ENCODE data around the gene TPM1.

- TF ChIP-seq, protein P1, sequence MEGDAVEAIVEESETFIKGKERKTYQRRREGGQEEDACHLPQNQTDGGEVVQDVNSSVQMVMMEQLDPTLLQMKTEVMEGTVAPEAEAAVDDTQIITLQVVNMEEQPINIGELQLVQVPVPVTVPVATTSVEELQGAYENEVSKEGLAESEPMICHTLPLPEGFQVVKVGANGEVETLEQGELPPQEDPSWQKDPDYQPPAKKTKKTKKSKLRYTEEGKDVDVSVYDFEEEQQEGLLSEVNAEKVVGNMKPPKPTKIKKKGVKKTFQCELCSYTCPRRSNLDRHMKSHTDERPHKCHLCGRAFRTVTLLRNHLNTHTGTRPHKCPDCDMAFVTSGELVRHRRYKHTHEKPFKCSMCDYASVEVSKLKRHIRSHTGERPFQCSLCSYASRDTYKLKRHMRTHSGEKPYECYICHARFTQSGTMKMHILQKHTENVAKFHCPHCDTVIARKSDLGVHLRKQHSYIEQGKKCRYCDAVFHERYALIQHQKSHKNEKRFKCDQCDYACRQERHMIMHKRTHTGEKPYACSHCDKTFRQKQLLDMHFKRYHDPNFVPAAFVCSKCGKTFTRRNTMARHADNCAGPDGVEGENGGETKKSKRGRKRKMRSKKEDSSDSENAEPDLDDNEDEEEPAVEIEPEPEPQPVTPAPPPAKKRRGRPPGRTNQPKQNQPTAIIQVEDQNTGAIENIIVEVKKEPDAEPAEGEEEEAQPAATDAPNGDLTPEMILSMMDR (IDR thresholded peaks at IDR 0.05): no peak
- TF ChIP-seq POLR2AphosphoS5 (IDR thresholded peaks at IDR 0.05; ENCODE audit: low read depth, low read length): no peak
- TF ChIP-seq, protein P2, sequence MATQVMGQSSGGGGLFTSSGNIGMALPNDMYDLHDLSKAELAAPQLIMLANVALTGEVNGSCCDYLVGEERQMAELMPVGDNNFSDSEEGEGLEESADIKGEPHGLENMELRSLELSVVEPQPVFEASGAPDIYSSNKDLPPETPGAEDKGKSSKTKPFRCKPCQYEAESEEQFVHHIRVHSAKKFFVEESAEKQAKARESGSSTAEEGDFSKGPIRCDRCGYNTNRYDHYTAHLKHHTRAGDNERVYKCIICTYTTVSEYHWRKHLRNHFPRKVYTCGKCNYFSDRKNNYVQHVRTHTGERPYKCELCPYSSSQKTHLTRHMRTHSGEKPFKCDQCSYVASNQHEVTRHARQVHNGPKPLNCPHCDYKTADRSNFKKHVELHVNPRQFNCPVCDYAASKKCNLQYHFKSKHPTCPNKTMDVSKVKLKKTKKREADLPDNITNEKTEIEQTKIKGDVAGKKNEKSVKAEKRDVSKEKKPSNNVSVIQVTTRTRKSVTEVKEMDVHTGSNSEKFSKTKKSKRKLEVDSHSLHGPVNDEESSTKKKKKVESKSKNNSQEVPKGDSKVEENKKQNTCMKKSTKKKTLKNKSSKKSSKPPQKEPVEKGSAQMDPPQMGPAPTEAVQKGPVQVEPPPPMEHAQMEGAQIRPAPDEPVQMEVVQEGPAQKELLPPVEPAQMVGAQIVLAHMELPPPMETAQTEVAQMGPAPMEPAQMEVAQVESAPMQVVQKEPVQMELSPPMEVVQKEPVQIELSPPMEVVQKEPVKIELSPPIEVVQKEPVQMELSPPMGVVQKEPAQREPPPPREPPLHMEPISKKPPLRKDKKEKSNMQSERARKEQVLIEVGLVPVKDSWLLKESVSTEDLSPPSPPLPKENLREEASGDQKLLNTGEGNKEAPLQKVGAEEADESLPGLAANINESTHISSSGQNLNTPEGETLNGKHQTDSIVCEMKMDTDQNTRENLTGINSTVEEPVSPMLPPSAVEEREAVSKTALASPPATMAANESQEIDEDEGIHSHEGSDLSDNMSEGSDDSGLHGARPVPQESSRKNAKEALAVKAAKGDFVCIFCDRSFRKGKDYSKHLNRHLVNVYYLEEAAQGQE (IDR thresholded peaks at IDR 0.05; ENCODE audit: insufficient read depth in 1 of 2, low read depth in 2 of 2, low read length in 1 of 2): no peak
These were observed 23.7 kb downstream of the TPM1 start for GRCh38 chr15:63066272-63066671.

All from Panc1 (cell line).